K562 (cell line): Measurements from ENCODE around the gene TMED6. TPM values are rescaled to one million over a fixed set of nuclear protein-coding genes. Genes with fewer than 3 reads are reported as not detected.

ENCODE experiments used
- ATAC-seq: fragments of 200-7000 bp; cut with Tn5 transposase; 3 replicates; pipeline ENCODE4 v1.9.1; 2020; ENCODE audit warnings: moderate library complexity
- BruUV-seq: library from RNA; stranded (reverse); fragments of 400-500 nt; replicated peaks from 2 replicates; lab custom pipeline; 2021; lab: Mats Ljungman, UMichigan
- CTCF ChIA-PET: fragments of 300-600 bp; formaldehyde crosslinking; extraction: SDS; loops from one replicate; lab custom pipeline; 2021; ENCODE audit warnings: low intra/inter-chr PET ratio; lab: Yijun Ruan, JAX
- POLR2A ChIA-PET: fragments of 300-600, 350-650 bp; sonication (Branson Sonifier 250); formaldehyde crosslinking; extraction: SDS; loops from one replicate; lab custom pipeline; 2021; ENCODE audit warnings: antibody characterized with exemption, inconsistent platforms; lab: Yijun Ruan, JAX
- DNase-seq, 4 experiments: peaks; one replicate each; pipeline versions ENCODE4 v3.0.0 to v3.0.0-alpha.2; 2011 to 2018; ENCODE audit warnings: low spot score in 3 of 4, mixed read lengths in 3 of 4; ENCODE audit errors: extremely low read depth in 1 of 4
- FAIRE-seq: peaks from 2 replicates; lab custom pipeline; 2011; peaks lifted over from hg19 to GRCh38; lab: Jason Lieb, UNC
- H2AFZ ChIP-seq: 2 replicates; pipeline ENCODE4 v1.6.0; 2011; ENCODE audit warnings: low read depth, low read length, control low read depth, inconsistent platforms
- H3K27ac ChIP-seq: fragments of 200-600 bp; 3 replicates; pipeline ENCODE4 v1.8.0; 2011; ENCODE audit warnings: low read depth, mild to moderate bottlenecking, control low read depth, inconsistent platforms, low read length, moderate library complexity, mixed read lengths; ENCODE audit errors: extremely low read depth
- H3K27me3 ChIP-seq, 2 experiments: fragments of 300-600 bp in 1 of 2; 2 replicates in 1 of 2; 3 replicates in 1 of 2; pipeline versions ENCODE4 v1.6.0 to v1.8.0; 2011; ENCODE audit warnings: inconsistent platforms in 2 of 2, low read length in 2 of 2, mild to moderate bottlenecking in 1 of 2, mixed read lengths in 1 of 2, moderate library complexity in 1 of 2; ENCODE audit not compliant: control insufficient read depth in 2 of 2, insufficient read depth in 2 of 2
- H3K36me3 ChIP-seq: fragments of 300-600 bp; 3 replicates; pipeline ENCODE4 v1.8.0; 2011; ENCODE audit warnings: mild to moderate bottlenecking, low read length, inconsistent platforms; ENCODE audit not compliant: control insufficient read depth, insufficient read depth
- H3K4me1 ChIP-seq, 2 experiments: fragments of 200-600 bp in 1 of 2; replicated peaks in 1 of 2; 2 replicates in 1 of 2; 3 replicates in 1 of 2; pipeline versions ENCODE4 v1.5.1 to v1.8.0; 2011; ENCODE audit warnings: inconsistent platforms in 2 of 2, low read length in 2 of 2, mild to moderate bottlenecking in 1 of 2, mixed read lengths in 1 of 2, moderate library complexity in 1 of 2; ENCODE audit not compliant: control insufficient read depth in 2 of 2, insufficient read depth in 2 of 2
- H3K4me2 ChIP-seq: 2 replicates; pipeline ENCODE4 v1.6.1; 2011; ENCODE audit warnings: low read length, control low read depth, inconsistent platforms, mixed read lengths; ENCODE audit not compliant: insufficient read depth
- H3K4me3 ChIP-seq: fragments of 200-600 bp; sonication (generic), shearing (Covaris generic); 2 replicates; pipeline ENCODE4 v1.5.1; 2016; ENCODE audit warnings: control low read depth, inconsistent platforms
- H3K79me2 ChIP-seq: fragments of 200-600 bp; 3 replicates; pipeline ENCODE4 v1.8.0; 2011; ENCODE audit warnings: low read length, inconsistent platforms; ENCODE audit not compliant: control insufficient read depth, insufficient read depth
- H3K9ac ChIP-seq, 2 experiments: 2 replicates each; pipeline versions ENCODE4 v1.6.0 to v1.6.1; 2011; ENCODE audit warnings: low read depth in 2 of 2, low read length in 2 of 2, control low read depth in 1 of 2, inconsistent platforms in 1 of 2, mild to moderate bottlenecking in 1 of 2, mixed read lengths in 1 of 2; ENCODE audit not compliant: insufficient read depth in 1 of 2
- H3K9me1 ChIP-seq: one replicate; pipeline ENCODE4 v1.6.0; 2011; ENCODE audit warnings: inconsistent platforms, mild to moderate bottlenecking, low read length, moderate library complexity; ENCODE audit not compliant: control insufficient read depth, insufficient read depth
- H3K9me3 ChIP-seq: replicated peaks from 2 replicates; pipeline ENCODE4 v1.5.1; 2011; ENCODE audit warnings: low read depth, low read length, inconsistent platforms; ENCODE audit not compliant: control insufficient read depth, insufficient read depth
- H4K20me1 ChIP-seq: replicated peaks from 2 replicates; pipeline ENCODE4 v1.6.1; 2011; ENCODE audit warnings: low read length, inconsistent platforms, mixed read lengths; ENCODE audit not compliant: control insufficient read depth, insufficient read depth
- CEBPB ChIP-seq: fragments of 450-650 bp; IDR thresholded peaks from 2 replicates; pipeline ENCODE4 v1.6.1; 2016; ENCODE audit warnings: missing genetic modification characterization, missing compliant biosample characterization
- CXXC5 ChIP-seq: fragments of 250-450 bp; sonication (Bioruptor Pico); IDR thresholded peaks from 2 replicates; pipeline ENCODE4 v1.8.0; 2022; ENCODE audit warnings: inconsistent platforms, mild to moderate bottlenecking, moderate library complexity
- DPF2 ChIP-seq: fragments of 450-650 bp; IDR thresholded peaks from 2 replicates; pipeline ENCODE4 v1.6.1; 2016
- ELF1 ChIP-seq: fragments of 200-800 bp; sonication (Bioruptor generic); IDR thresholded peaks from 2 replicates; pipeline ENCODE4 v1.6.1; 2016; ENCODE audit warnings: missing genetic modification characterization, missing compliant biosample characterization
- FOSL1 ChIP-seq: fragments of 200-800 bp; sonication (Bioruptor generic); conservative IDR thresholded peaks from 2 replicates; pipeline ENCODE4 v1.6.1; 2016; ENCODE audit warnings: missing genetic modification characterization, missing compliant biosample characterization
- HDAC1 ChIP-seq, 2 experiments: fragments of 450-650 bp; IDR thresholded peaks; 2 replicates each; pipeline ENCODE4 v1.6.1; 2016 to 2017; ENCODE audit warnings: inconsistent platforms in 1 of 2, mild to moderate bottlenecking in 1 of 2, moderate library complexity in 1 of 2
- NFATC3 ChIP-seq: fragments of 450-650 bp; IDR thresholded peaks from 2 replicates; pipeline ENCODE4 v1.6.1; 2017; ENCODE audit warnings: mild to moderate bottlenecking
- NFRKB ChIP-seq: fragments of 450-650 bp; IDR thresholded peaks from 2 replicates; pipeline ENCODE4 v1.6.1; 2016; ENCODE audit warnings: low read depth
- PTTG1 ChIP-seq: fragments of 450-650 bp; IDR thresholded peaks from 2 replicates; pipeline ENCODE4 v1.6.1; 2016; ENCODE audit warnings: low read depth, mild to moderate bottlenecking, missing genetic modification characterization, missing compliant biosample characterization
- RAD21 ChIP-seq, 2 experiments: fragments of 250-450 bp in 1 of 2; fragments of 450-650 bp in 1 of 2; sonication (Bioruptor Pico) in 1 of 2; formaldehyde crosslinking in 1 of 2; IDR thresholded peaks in 1 of 2; conservative IDR thresholded peaks in 1 of 2; 2 replicates each; pipeline versions ENCODE4 v1.4.0 to v1.8.0; 2020 to 2022; ENCODE audit warnings: mild to moderate bottlenecking in 2 of 2, moderate library complexity in 1 of 2
- SMAD3 ChIP-seq: fragments of 450-650 bp; formaldehyde crosslinking; conservative IDR thresholded peaks from 2 replicates; pipeline ENCODE4 v1.4.0; 2020; ENCODE audit warnings: mild to moderate bottlenecking
- TGIF2 ChIP-seq: sonication (generic); formaldehyde crosslinking; IDR thresholded peaks from 2 replicates; pipeline ENCODE4 v1.8.1; 2022; ENCODE audit warnings: mild to moderate bottlenecking, missing genetic modification reagents, moderate library complexity
- WGBS: fragments of 100-300 bp; shearing (Covaris generic); methylation state at CpG from one replicate; pipeline ENCODE4 v1.1.6; 2016; ENCODE audit warnings: low coverage, mixed read lengths; ENCODE audit not compliant: insufficient coverage; ENCODE audit errors: missing lambda C conversion rate; 5-methylcytosine and 5-hydroxymethylcytosine counted together
- in situ Hi-C: fragments of 300-500 bp; cut with MboI; formaldehyde crosslinking; loops from 4 replicates; pipeline ENCODE4 v1.15.0; 2018; ENCODE audit warnings: inconsistent platforms, mixed read lengths
- intact Hi-C: fragments of 100-400 bp; cut with micrococcal nuclease; formaldehyde crosslinking; loops from 2 replicates; pipeline ENCODE4 v1.14.2; 2022
- polyA plus RNA-seq, 8 experiments: library from polyadenylated mRNA; depleted of rRNA in 4 of 8; stranded (reverse) in 5 of 8; unstranded in 3 of 8; fragments of >200 nt; fragmentation: Nextera tagmentation in 2 of 8; fragmentation: Illumina TruSeq in 1 of 8; extraction: Ambion mirVana in 2 of 8; extraction: Trizol in 1 of 8; gene quantifications; 2 replicates each; pipeline versions ENCODE4 v1.2.1 to v1.2.3, GENCODE V29; 2011 to 2014; ENCODE audit warnings: inconsistent platforms in 1 of 8, missing spikeins in 1 of 8
- total RNA-seq, 7 experiments: library from RNA; depleted of rRNA in 6 of 7; stranded (reverse); fragments of >200 nt in 6 of 7; fragmentation: Illumina TruSeq in 2 of 7; extraction: Trizol in 2 of 7; gene quantifications; 2 replicates each; pipeline versions ENCODE4 v1.2.1 to v1.2.3, GENCODE V29; 2011 to 2021; ENCODE audit warnings: low replicate concordance in 1 of 7
- TF ChIP-seq, protein P1 (sequence below), 2 experiments: fragments of 450-650 bp in 1 of 2; sonication (generic) in 1 of 2; formaldehyde crosslinking in 1 of 2; IDR thresholded peaks in 1 of 2; conservative IDR thresholded peaks in 1 of 2; 2 replicates each; pipeline versions ENCODE4 v1.6.1 to v1.8.1; 2016 to 2023; ENCODE audit warnings: mild to moderate bottlenecking in 2 of 2, moderate library complexity in 2 of 2, inconsistent platforms in 1 of 2, missing genetic modification reagents in 1 of 2
- TF ChIP-seq, protein P2 (sequence below): fragments of 250-450 bp; sonication (Bioruptor Pico); IDR thresholded peaks from 2 replicates; pipeline ENCODE4 v1.8.0; 2022; ENCODE audit warnings: inconsistent platforms
- TF ChIP-seq, protein P3 (sequence below): fragments of 250-450 bp; sonication (Bioruptor Pico); IDR thresholded peaks from 2 replicates; pipeline ENCODE4 v1.5.0; 2021; ENCODE audit warnings: mild to moderate bottlenecking, borderline replicate concordance

TMED6 gene
- total and polyA plus RNA-seq, 9 of the 15 experiments (the other 6 are each of a cell fraction or from before 2014, with no cell fraction given) = 0.14 to 0.45 (median 0.25) TPM; not detected in 2

DNA sequence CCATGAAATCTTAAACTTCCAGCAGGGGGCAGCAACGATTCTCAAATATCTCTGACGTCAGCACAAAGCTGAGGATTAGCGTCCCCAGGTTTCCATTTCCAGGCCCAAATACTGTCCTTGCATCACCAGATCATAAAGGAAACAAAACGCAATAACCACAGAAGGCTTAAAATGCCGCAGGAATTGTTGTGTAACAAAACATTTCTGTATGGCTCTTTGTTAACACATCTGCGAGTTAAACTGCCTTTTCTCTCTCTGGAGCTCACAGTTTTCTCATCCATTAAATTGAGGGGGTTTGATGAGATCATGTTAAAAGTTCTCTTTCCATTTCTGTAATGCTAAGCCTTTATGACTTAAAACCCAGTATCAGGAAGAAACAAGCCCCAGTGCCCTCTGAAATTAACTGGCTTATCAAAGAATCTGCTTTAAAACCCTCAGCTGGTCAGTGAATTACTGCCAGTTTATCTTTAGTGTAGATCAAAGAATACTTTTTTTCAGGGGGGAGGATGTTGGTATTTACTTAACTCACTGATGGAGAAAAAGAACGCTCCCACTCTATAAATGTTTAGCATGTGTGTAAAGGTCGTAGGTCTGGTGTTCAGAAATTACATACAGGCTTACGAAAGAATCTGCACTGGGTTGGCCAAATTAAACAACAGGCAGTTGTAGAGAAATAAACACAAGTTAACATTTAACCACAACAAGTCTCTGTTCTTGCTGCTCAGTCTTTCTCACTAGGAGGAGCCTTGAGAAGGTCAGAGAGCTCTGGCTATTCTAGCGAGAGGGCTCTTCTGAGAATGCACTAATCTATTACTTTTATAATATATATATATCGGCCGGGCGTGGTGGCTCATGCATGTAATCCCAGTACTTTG lies 44.8 kb upstream of the TMED6 start:
- Histone ChIP-seq H3K79me2 (no peaks in the 10 kb centered on the region), H3K27me3 (no peaks in the 10 kb centered on the region), H3K4me2 (peak overlapping the region; percentile 37; the same call in 1 of the 2 replicates), H3K36me3 (no peaks in the 10 kb centered on the region), H3K9me3 (no peaks in the 10 kb centered on the region), H3K4me1 (peaks cover 0 to 7% of the 10 kb centered on the region in 2 experiments; a peak in 4 of 5 replicates), H3K9me1 (no peaks in the 10 kb centered on the region), H4K20me1 (no peaks in the 10 kb centered on the region), H3K9ac (peak overlapping the region in 1 of 2 experiments; percentile 39; a peak in 1 of 4 replicates), H3K27ac (peak overlapping the region; percentile 42), H3K4me3 (no peak overlapping the region), H2AFZ (peak overlapping the region; percentile 90)
- no TSS peak for BruUV-seq
- ATAC-seq (peak; percentile 76), DNase-seq (peak; percentile 65 to 89 (median 66)), FAIRE-seq (peak; percentile 93)
- ChIA-PET CTCF (interaction anchor here (0.6 to 2.3 kb wide), 4 partner anchors 314 to 534 kb away, joined by 3 to 8 read pairs (median 5); partner anchors contain the start of gene NOB1), POLR2A (interaction anchor here (0.8 to 1.7 kb wide), 5 partner anchors 9 to 29 kb away, joined by 3 to 7 read pairs (median 3); partner anchors contain the start of gene TERF2)
- WGBS = 36% methylated on average over 13 of the region's 13 CpGs
- intact Hi-C loops (loop anchor here (1.0 to 10.0 kb wide), 4 partner anchors 68 to 358 kb away; partner anchors contain the start of genes NFAT5 and NOB1), in situ Hi-C loops (no loop called here)
- TF ChIP-seq TGIF2 (no peak), ELF1 (no peak), DPF2 (peak; percentile 42; the same call in 1 of the 2 replicates), NFRKB (0 out of 2 replicates have a peak, but pooled peaks have one; percentile 44), PTTG1 (tag) (no peak), CXXC5 (peak; percentile 51), HDAC1 (IDR thresholded peaks at IDR 0.05) (0 out of 4 replicates have a peak, but pooled peaks of 1 of the 2 experiments have one; percentile 22), RAD21 (CRISPR knock-in tag; conservative IDR thresholded peaks at IDR 0.05 in 1 of 2, IDR thresholded peaks at IDR 0.05 in 1 of 2) (peak; percentile 64 to 78), CEBPB (tag) (peak; percentile 90), SMAD3 (CRISPR knock-in tag) (no peak), FOSL1 (tag) (0 out of 2 replicates have a peak, but pooled peaks have one; percentile 32), NFATC3 (peak; percentile 72; the same call in 1 of the 2 replicates)
- TF ChIP-seq, protein P1, sequence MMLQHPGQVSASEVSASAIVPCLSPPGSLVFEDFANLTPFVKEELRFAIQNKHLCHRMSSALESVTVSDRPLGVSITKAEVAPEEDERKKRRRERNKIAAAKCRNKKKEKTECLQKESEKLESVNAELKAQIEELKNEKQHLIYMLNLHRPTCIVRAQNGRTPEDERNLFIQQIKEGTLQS (IDR thresholded peaks at IDR 0.05) = peak; percentile 95
- TF ChIP-seq, protein P1 (CRISPR knock-in tag; conservative IDR thresholded peaks at IDR 0.05) = peak; percentile 40; the same call in 1 of the 2 replicates
- TF ChIP-seq, protein P2, sequence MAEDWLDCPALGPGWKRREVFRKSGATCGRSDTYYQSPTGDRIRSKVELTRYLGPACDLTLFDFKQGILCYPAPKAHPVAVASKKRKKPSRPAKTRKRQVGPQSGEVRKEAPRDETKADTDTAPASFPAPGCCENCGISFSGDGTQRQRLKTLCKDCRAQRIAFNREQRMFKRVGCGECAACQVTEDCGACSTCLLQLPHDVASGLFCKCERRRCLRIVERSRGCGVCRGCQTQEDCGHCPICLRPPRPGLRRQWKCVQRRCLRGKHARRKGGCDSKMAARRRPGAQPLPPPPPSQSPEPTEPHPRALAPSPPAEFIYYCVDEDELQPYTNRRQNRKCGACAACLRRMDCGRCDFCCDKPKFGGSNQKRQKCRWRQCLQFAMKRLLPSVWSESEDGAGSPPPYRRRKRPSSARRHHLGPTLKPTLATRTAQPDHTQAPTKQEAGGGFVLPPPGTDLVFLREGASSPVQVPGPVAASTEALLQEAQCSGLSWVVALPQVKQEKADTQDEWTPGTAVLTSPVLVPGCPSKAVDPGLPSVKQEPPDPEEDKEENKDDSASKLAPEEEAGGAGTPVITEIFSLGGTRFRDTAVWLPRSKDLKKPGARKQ (CRISPR knock-in tag) = no peak
- TF ChIP-seq, protein P3, sequence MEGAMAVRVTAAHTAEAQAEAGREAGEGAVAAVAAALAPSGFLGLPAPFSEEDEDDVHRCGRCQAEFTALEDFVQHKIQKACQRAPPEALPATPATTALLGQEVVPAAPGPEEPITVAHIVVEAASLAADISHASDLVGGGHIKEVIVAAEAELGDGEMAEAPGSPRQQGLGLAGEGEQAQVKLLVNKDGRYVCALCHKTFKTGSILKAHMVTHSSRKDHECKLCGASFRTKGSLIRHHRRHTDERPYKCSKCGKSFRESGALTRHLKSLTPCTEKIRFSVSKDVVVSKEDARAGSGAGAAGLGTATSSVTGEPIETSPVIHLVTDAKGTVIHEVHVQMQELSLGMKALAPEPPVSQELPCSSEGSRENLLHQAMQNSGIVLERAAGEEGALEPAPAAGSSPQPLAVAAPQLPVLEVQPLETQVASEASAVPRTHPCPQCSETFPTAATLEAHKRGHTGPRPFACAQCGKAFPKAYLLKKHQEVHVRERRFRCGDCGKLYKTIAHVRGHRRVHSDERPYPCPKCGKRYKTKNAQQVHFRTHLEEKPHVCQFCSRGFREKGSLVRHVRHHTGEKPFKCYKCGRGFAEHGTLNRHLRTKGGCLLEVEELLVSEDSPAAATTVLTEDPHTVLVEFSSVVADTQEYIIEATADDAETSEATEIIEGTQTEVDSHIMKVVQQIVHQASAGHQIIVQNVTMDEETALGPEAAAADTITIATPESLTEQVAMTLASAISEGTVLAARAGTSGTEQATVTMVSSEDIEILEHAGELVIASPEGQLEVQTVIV (CRISPR knock-in tag) = peak; percentile 30; the same call in 1 of the 2 replicates
